HFF-Myc (cell line): ENCODE measurements around the gene DNAJC4.
A peak's percentile ranks its signal among the peaks of the same experiment; 100 is the strongest.

Source experiments
- DNase-seq: peaks from one replicate; pipeline ENCODE4 v3.0.0-alpha.2; 2011; ENCODE audit warnings: low read depth; ENCODE audit errors: extremely low read depth
- H3K4me3 ChIP-seq: replicated peaks from 2 replicates; pipeline ENCODE4 v1.5.1; 2011; ENCODE audit warnings: low read depth, mild to moderate bottlenecking, control low read depth, low read length
- CTCF ChIP-seq: IDR thresholded peaks from 2 replicates; pipeline ENCODE4 v1.5.1; 2012; ENCODE audit warnings: mild to moderate bottlenecking, low read depth, low read length, control low read depth; ENCODE audit errors: missing control alignments

The DNAJC4 gene

GRCh38 chr11:64269540-64270220 lies 39.3 kb downstream of the DNAJC4 start:
- peak; percentile 100 for DNase-seq
- TF ChIP-seq CTCF, result no peak
- H3K4me3 ChIP-seq, result peak overlapping the region; percentile 69

GRCh38 chr11:64275031-64275800 lies 44.9 kb downstream of the DNAJC4 start:
- no peak for DNase-seq
- no peak for TF ChIP-seq CTCF
- no peak overlapping the region for H3K4me3 ChIP-seq

GRCh38 chr11:64275841-64276240 lies 45.5 kb downstream of the DNAJC4 start:
- no peak for TF ChIP-seq CTCF
- no peak for DNase-seq
- H3K4me3 ChIP-seq, result no peak overlapping the region

GRCh38 chr11:64276653-64277431 lies 46.5 kb downstream of the DNAJC4 start:
- H3K4me3 ChIP-seq, result no peak overlapping the region
- no peak for TF ChIP-seq CTCF
- no peak for DNase-seq

- H3K4me3 ChIP-seq, result no peak overlapping the region
- TF ChIP-seq CTCF, result no peak
- DNase-seq, result no peak
Observed at GRCh38 chr11:64278576-64279190, 48.3 kb downstream of the DNAJC4 start.

GRCh38 chr11:64281957-64282770 lies 51.8 kb downstream of the DNAJC4 start:
- DNase-seq, result no peak
- no peak overlapping the region for H3K4me3 ChIP-seq
- no peak for TF ChIP-seq CTCF
